Adipocyte (in vitro differentiated cells): Measurements from ENCODE around the gene DGKB.
A peak's percentile ranks its signal among the peaks of the same experiment; 100 is the strongest.

Experiments
- DNase-seq: peaks from one replicate; pipeline ENCODE4 v3.0.0-alpha.2; 2015; ENCODE audit warnings: low read depth
- H3K27me3 ChIP-seq: replicated peaks from 2 replicates; pipeline ENCODE4 v1.7.0; 2013; ENCODE audit warnings: mild to moderate bottlenecking, low read length, moderate library complexity; ENCODE audit not compliant: control insufficient read depth, insufficient read depth
- H3K36me3 ChIP-seq: 2 replicates; pipeline ENCODE4 v1.7.0; 2013; ENCODE audit warnings: low read length, mild to moderate bottlenecking, moderate library complexity; ENCODE audit not compliant: control insufficient read depth, insufficient read depth, severe bottlenecking
- H3K4me1 ChIP-seq: 2 replicates; pipeline ENCODE4 v1.7.0; 2013; ENCODE audit warnings: mild to moderate bottlenecking, low read length, moderate library complexity; ENCODE audit not compliant: control insufficient read depth, insufficient read depth
- H3K4me3 ChIP-seq: 2 replicates; pipeline ENCODE4 v1.7.0; 2013; ENCODE audit warnings: mild to moderate bottlenecking, low read length, moderate library complexity
- H3K9ac ChIP-seq: 2 replicates; pipeline ENCODE4 v1.7.0; 2013; ENCODE audit warnings: mild to moderate bottlenecking, low read length, moderate library complexity
- H3K9me3 ChIP-seq: 2 replicates; pipeline ENCODE4 v1.7.0; 2013; ENCODE audit warnings: mild to moderate bottlenecking, low read length, moderate library complexity; ENCODE audit not compliant: control insufficient read depth

Gene DGKB

GRCh38 chr7:14377646-14378266, 524.8 kb downstream of the DGKB start:
- DNase-seq, result peak; percentile 76
- peaks cover 27% of the 10 kb centered on the region for H3K4me1 ChIP-seq

GRCh38 chr7:14376711-14377110, 525.8 kb downstream of the DGKB start:
- Histone ChIP-seq H3K9ac (no peak overlapping the region), H3K36me3 (no peaks in the 10 kb centered on the region), H3K27me3 (no peaks in the 10 kb centered on the region), H3K4me1 (peaks cover 27% of the 10 kb centered on the region), H3K4me3 (no peak overlapping the region), H3K9me3 (no peaks in the 10 kb centered on the region)
- no peak for DNase-seq

More at GRCh38 chr7:14377646-14378266, 524.8 kb downstream of the DGKB start:
- H3K9me3 ChIP-seq, result no peaks in the 10 kb centered on the region
- H3K27me3 ChIP-seq, result no peaks in the 10 kb centered on the region
- peak overlapping the region; percentile 74 for H3K4me3 ChIP-seq
- no peaks in the 10 kb centered on the region for H3K36me3 ChIP-seq
- peak overlapping the region; percentile 78 for H3K9ac ChIP-seq

- Histone ChIP-seq H3K9ac (no peak overlapping the region), H3K9me3 (no peaks in the 10 kb centered on the region), H3K27me3 (no peaks in the 10 kb centered on the region), H3K4me1 (peaks cover 24% of the 10 kb centered on the region), H3K4me3 (no peak overlapping the region), H3K36me3 (no peaks in the 10 kb centered on the region)
- DNase-seq, result no peak
Measured at GRCh38 chr7:14375998-14376397, 526.6 kb downstream of the DGKB start.

GRCh38 chr7:14374336-14374735, 528.2 kb downstream of the DGKB start:
- H3K9ac ChIP-seq, result no peak overlapping the region
- no peaks in the 10 kb centered on the region for H3K36me3 ChIP-seq
- H3K9me3 ChIP-seq, result no peaks in the 10 kb centered on the region
- H3K27me3 ChIP-seq, result no peaks in the 10 kb centered on the region
- peaks cover 22% of the 10 kb centered on the region for H3K4me1 ChIP-seq
- no peak for DNase-seq
- H3K4me3 ChIP-seq, result no peak overlapping the region

GRCh38 chr7:14368285-14368684, 534.3 kb downstream of the DGKB start:
- no peak overlapping the region for H3K9ac ChIP-seq
- no peaks in the 10 kb centered on the region for H3K4me1 ChIP-seq
- no peak overlapping the region for H3K4me3 ChIP-seq
- DNase-seq, result no peak
- no peaks in the 10 kb centered on the region for H3K36me3 ChIP-seq
- H3K27me3 ChIP-seq, result no peaks in the 10 kb centered on the region
- no peaks in the 10 kb centered on the region for H3K9me3 ChIP-seq

GRCh38 chr7:14351167-14351566, 551.4 kb downstream of the DGKB start:
- Histone ChIP-seq H3K4me3 (no peak overlapping the region), H3K9me3 (no peaks in the 10 kb centered on the region), H3K27me3 (no peaks in the 10 kb centered on the region), H3K4me1 (no peaks in the 10 kb centered on the region), H3K36me3 (no peaks in the 10 kb centered on the region), H3K9ac (no peak overlapping the region)
- DNase-seq, result no peak

GRCh38 chr7:14341200-14341775, 561.3 kb downstream of the DGKB start:
- Histone ChIP-seq H3K9me3 (no peaks in the 10 kb centered on the region), H3K27me3 (no peaks in the 10 kb centered on the region), H3K4me3 (no peak overlapping the region), H3K36me3 (no peaks in the 10 kb centered on the region), H3K9ac (no peak overlapping the region), H3K4me1 (no peaks in the 10 kb centered on the region)
- no peak for DNase-seq

- Histone ChIP-seq H3K27me3 (no peaks in the 10 kb centered on the region), H3K36me3 (no peaks in the 10 kb centered on the region), H3K9ac (no peak overlapping the region), H3K9me3 (no peaks in the 10 kb centered on the region), H3K4me1 (no peaks in the 10 kb centered on the region), H3K4me3 (no peak overlapping the region)
- DNase-seq, result no peak
Measured at GRCh38 chr7:14340393-14341074, 562.0 kb downstream of the DGKB start.

- H3K36me3 ChIP-seq, result no peaks in the 10 kb centered on the region
- no peak overlapping the region for H3K9ac ChIP-seq
- DNase-seq, result no peak
- no peaks in the 10 kb centered on the region for H3K9me3 ChIP-seq
- H3K27me3 ChIP-seq, result no peaks in the 10 kb centered on the region
- H3K4me1 ChIP-seq, result no peaks in the 10 kb centered on the region
- no peak overlapping the region for H3K4me3 ChIP-seq
Measured at GRCh38 chr7:14339861-14340260, 562.7 kb downstream of the DGKB start.

- no peaks in the 10 kb centered on the region for H3K9me3 ChIP-seq
- no peak overlapping the region for H3K4me3 ChIP-seq
- no peaks in the 10 kb centered on the region for H3K4me1 ChIP-seq
- H3K9ac ChIP-seq, result no peak overlapping the region
- H3K36me3 ChIP-seq, result no peaks in the 10 kb centered on the region
- DNase-seq, result no peak
- H3K27me3 ChIP-seq, result no peaks in the 10 kb centered on the region
Measured at GRCh38 chr7:14336256-14336655, 566.3 kb downstream of the DGKB start.

GRCh38 chr7:14332155-14332554, 570.4 kb downstream of the DGKB start:
- Histone ChIP-seq H3K9me3 (no peaks in the 10 kb centered on the region), H3K27me3 (no peaks in the 10 kb centered on the region), H3K4me1 (no peaks in the 10 kb centered on the region), H3K9ac (no peak overlapping the region), H3K4me3 (no peak overlapping the region), H3K36me3 (no peaks in the 10 kb centered on the region)
- DNase-seq, result peak; percentile 1
